ENCODE data around the gene PYGB.

GRCh38 chr20:25198663-25199383 is 49.1 kb upstream of the PYGB start:
- no peak for TF ChIP-seq ZNF274 (IDR thresholded peaks at IDR 0.05; ENCODE audit: low read depth, low read length)
- no peak for TF ChIP-seq YY1 (IDR thresholded peaks at IDR 0.05; ENCODE audit: insufficient read depth, insufficient read length)
- no peak for TF ChIP-seq SUZ12 (IDR thresholded peaks at IDR 0.05; ENCODE audit: extremely low read depth, insufficient read depth, insufficient read length)

All from NT2/D1 (cell line).